Keratinocyte (primary cell): ENCODE results near the gene MEGF10. TPM values are rescaled to one million over a fixed set of nuclear protein-coding genes. Genes with fewer than 3 reads are reported as not detected.

ENCODE experiments used
- DNase-seq: peaks from one replicate; pipeline ENCODE4 v3.0.0-alpha.2; 2011; ENCODE audit warnings: low read depth, missing footprints, low spot score
- FAIRE-seq: peaks from 2 replicates; lab custom pipeline; 2011; peaks lifted over from hg19 to GRCh38; lab: Jason Lieb, UNC
- H2AFZ ChIP-seq: 2 replicates; pipeline ENCODE4 v1.6.0; 2012; ENCODE audit warnings: low read length, control low read depth, inconsistent platforms; ENCODE audit not compliant: control insufficient read depth
- H3K27ac ChIP-seq: 2 replicates; pipeline ENCODE4 v1.5.1; 2011; ENCODE audit warnings: low read length; ENCODE audit not compliant: control insufficient read depth, insufficient read depth
- H3K27me3 ChIP-seq: 3 replicates; pipeline ENCODE4 v1.6.0; 2011; ENCODE audit warnings: low read length; ENCODE audit not compliant: control insufficient read depth, insufficient read depth; ENCODE audit errors: extremely low read depth
- H3K36me3 ChIP-seq, 2 experiments: 2 replicates in 1 of 2; 3 replicates in 1 of 2; pipeline ENCODE4 v1.5.1; 2011; ENCODE audit warnings: low read length in 2 of 2, mild to moderate bottlenecking in 1 of 2; ENCODE audit not compliant: control insufficient read depth in 2 of 2, insufficient read depth in 2 of 2; ENCODE audit errors: extremely low read depth in 1 of 2
- H3K4me1 ChIP-seq: 3 replicates; pipeline ENCODE4 v1.5.1; 2011; ENCODE audit warnings: low read length; ENCODE audit not compliant: control insufficient read depth, insufficient read depth; ENCODE audit errors: extremely low read depth
- H3K4me2 ChIP-seq: 3 replicates; pipeline ENCODE4 v1.6.0; 2011; ENCODE audit warnings: low read depth, low read length; ENCODE audit not compliant: control insufficient read depth, insufficient read depth; ENCODE audit errors: extremely low read depth
- H3K4me3 ChIP-seq, 3 experiments: fragments of 200-600 bp in 1 of 3; sonication (generic) in 1 of 3; 2 replicates in 2 of 3; 3 replicates in 1 of 3; pipeline ENCODE4 v1.5.1; 2011 to 2016; ENCODE audit warnings: low read length in 3 of 3, mild to moderate bottlenecking in 3 of 3, control low read depth in 2 of 3, inconsistent platforms in 1 of 3, low read depth in 1 of 3, mixed read lengths in 1 of 3, mixed run types in 1 of 3, moderate library complexity in 1 of 3; ENCODE audit not compliant: control insufficient read depth in 2 of 3, insufficient read depth in 2 of 3; ENCODE audit errors: extremely low read depth in 1 of 3
- H3K79me2 ChIP-seq: 2 replicates; pipeline ENCODE4 v1.6.0; 2012; ENCODE audit warnings: low read length; ENCODE audit not compliant: control insufficient read depth, insufficient read depth
- H3K9ac ChIP-seq: 3 replicates; pipeline ENCODE4 v1.6.0; 2011; ENCODE audit warnings: low read length; ENCODE audit not compliant: control insufficient read depth, insufficient read depth; ENCODE audit errors: extremely low read depth
- H3K9me1 ChIP-seq: 3 replicates; pipeline ENCODE4 v1.6.0; 2011; ENCODE audit warnings: low read length; ENCODE audit not compliant: control insufficient read depth, insufficient read depth; ENCODE audit errors: extremely low read depth
- H3K9me3 ChIP-seq: 2 replicates; pipeline ENCODE4 v1.5.1; 2012; ENCODE audit warnings: low read depth, low read length; ENCODE audit not compliant: control insufficient read depth
- H4K20me1 ChIP-seq: 3 replicates; pipeline ENCODE4 v1.6.0; 2011; ENCODE audit warnings: low read length; ENCODE audit not compliant: control insufficient read depth, insufficient read depth; ENCODE audit errors: extremely low read depth
- EZH2 ChIP-seq: IDR thresholded peaks from one replicate; pipeline ENCODE4 v1.6.1; 2012; ENCODE audit warnings: inconsistent platforms, mild to moderate bottlenecking, low read length, moderate library complexity
- dilution Hi-C: fragments of 300-500 bp; cut with MboI; formaldehyde crosslinking; loops from one replicate; pipeline ENCODE4 v1.7.0; 2020; ENCODE audit warnings: low sequenced_read_pairs; ENCODE audit not compliant: extremely low pct_ligation_motif_present
- polyA plus RNA-seq, 5 experiments: library from polyadenylated mRNA; depleted of rRNA in 3 of 5; stranded (reverse) in 3 of 5; stranded (forward) in 1 of 5; unstranded in 1 of 5; fragments of >200 nt; gene quantifications; 1 replicate in 1 of 5; 2 replicates in 3 of 5; 3 replicates in 1 of 5; pipeline versions ENCODE4 v1.2.1 to v1.2.3, GENCODE V29; 2011 to 2012; ENCODE audit warnings: missing spikeins in 2 of 5, low read depth in 1 of 5, low replicate concordance in 1 of 5
- TF ChIP-seq, protein P1 (sequence below), 3 experiments: IDR thresholded peaks in 1 of 3; conservative IDR thresholded peaks in 1 of 3; optimal IDR thresholded peaks in 1 of 3; 2 replicates in 2 of 3; 3 replicates in 1 of 3; pipeline versions ENCODE3 to v1.5.1; 2011; ENCODE audit warnings: low read length in 3 of 3, mild to moderate bottlenecking in 3 of 3, moderate library complexity in 2 of 3, control low read depth in 1 of 3, inconsistent platforms in 1 of 3; ENCODE audit not compliant: insufficient read depth in 2 of 3; ENCODE audit errors: extremely low read depth in 1 of 3

Gene MEGF10
- polyA plus RNA-seq, 1 donor (not counting 4 experiments of a cell fraction or from before 2014, with no cell fraction given) = not detected

DNA sequence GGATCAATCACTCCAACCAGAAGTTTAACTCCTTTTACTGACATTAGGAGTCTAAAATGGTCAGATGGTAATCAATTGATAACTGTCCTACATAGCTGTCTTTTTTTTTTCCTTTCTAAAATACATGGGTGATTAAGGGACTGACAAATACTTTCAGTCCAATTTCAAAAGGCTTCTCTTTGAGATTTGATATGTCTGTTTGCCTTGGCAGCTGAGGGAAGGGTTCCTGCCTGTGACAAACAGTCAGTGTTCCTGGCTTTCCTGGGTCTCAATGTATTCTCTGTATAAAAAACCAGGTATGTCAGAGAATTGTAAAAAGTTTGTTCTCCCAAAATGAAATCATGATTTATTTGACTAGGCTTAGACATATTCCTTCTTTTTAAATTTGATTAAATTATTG, 84.5 kb downstream of the MEGF10 start:
- FAIRE-seq = no peak
- Histone ChIP-seq H3K4me2 (no peak overlapping the region), H3K4me1 (no peaks in the 10 kb centered on the region), H2AFZ (no peak overlapping the region), H3K4me3 (no peak overlapping the region), H3K27me3 (no peaks in the 10 kb centered on the region), H3K27ac (no peak overlapping the region), H3K9ac (no peak overlapping the region), H3K79me2 (no peaks in the 10 kb centered on the region), H4K20me1 (no peaks in the 10 kb centered on the region), H3K9me1 (no peaks in the 10 kb centered on the region), H3K9me3 (no peaks in the 10 kb centered on the region), H3K36me3 (no peaks in the 10 kb centered on the region)
- TF ChIP-seq, protein P1, sequence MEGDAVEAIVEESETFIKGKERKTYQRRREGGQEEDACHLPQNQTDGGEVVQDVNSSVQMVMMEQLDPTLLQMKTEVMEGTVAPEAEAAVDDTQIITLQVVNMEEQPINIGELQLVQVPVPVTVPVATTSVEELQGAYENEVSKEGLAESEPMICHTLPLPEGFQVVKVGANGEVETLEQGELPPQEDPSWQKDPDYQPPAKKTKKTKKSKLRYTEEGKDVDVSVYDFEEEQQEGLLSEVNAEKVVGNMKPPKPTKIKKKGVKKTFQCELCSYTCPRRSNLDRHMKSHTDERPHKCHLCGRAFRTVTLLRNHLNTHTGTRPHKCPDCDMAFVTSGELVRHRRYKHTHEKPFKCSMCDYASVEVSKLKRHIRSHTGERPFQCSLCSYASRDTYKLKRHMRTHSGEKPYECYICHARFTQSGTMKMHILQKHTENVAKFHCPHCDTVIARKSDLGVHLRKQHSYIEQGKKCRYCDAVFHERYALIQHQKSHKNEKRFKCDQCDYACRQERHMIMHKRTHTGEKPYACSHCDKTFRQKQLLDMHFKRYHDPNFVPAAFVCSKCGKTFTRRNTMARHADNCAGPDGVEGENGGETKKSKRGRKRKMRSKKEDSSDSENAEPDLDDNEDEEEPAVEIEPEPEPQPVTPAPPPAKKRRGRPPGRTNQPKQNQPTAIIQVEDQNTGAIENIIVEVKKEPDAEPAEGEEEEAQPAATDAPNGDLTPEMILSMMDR (optimal IDR thresholded peaks at IDR 0.05 in 1 of 3, IDR thresholded peaks at IDR 0.05 in 1 of 3, conservative IDR thresholded peaks at IDR 0.05 in 1 of 3; ENCODE audit: extremely low read depth in 1 of 3, insufficient read depth in 2 of 3, low read length in 3 of 3) = no peak
- TF ChIP-seq EZH2 = no peak
- DNase-seq = no peak
- dilution Hi-C loops = no loop called here

GRCh38 chr5:127375544-127376091, 85.0 kb downstream of the MEGF10 start:
- no peak overlapping the region for H3K27ac ChIP-seq
- H4K20me1 ChIP-seq = no peaks in the 10 kb centered on the region
- no peak overlapping the region for H3K4me2 ChIP-seq
- FAIRE-seq (no peak), DNase-seq (no peak)
- no peak overlapping the region for H3K9ac ChIP-seq
- TF ChIP-seq, protein P1 (optimal IDR thresholded peaks at IDR 0.05 in 1 of 3, IDR thresholded peaks at IDR 0.05 in 1 of 3, conservative IDR thresholded peaks at IDR 0.05 in 1 of 3; ENCODE audit: extremely low read depth in 1 of 3, insufficient read depth in 2 of 3, low read length in 3 of 3) = no peak
- TF ChIP-seq EZH2 = no peak
- H3K79me2 ChIP-seq = no peaks in the 10 kb centered on the region
- H3K27me3 ChIP-seq = no peaks in the 10 kb centered on the region
- H2AFZ ChIP-seq = no peak overlapping the region
- no peaks in the 10 kb centered on the region for H3K9me1 ChIP-seq
- no peaks in the 10 kb centered on the region for H3K9me3 ChIP-seq
- dilution Hi-C loops = no loop called here
- no peak overlapping the region for H3K4me3 ChIP-seq
- H3K36me3 ChIP-seq = no peaks in the 10 kb centered on the region
- H3K4me1 ChIP-seq = no peaks in the 10 kb centered on the region
